Daoy (cell line): ENCODE results near the gene WWP2. TPM values are rescaled to one million over a fixed set of nuclear protein-coding genes. Genes with fewer than 3 reads are reported as not detected.

Experiments
- DNase-seq: peaks from one replicate; pipeline ENCODE4 v3.0.0-alpha.2; 2015; ENCODE audit warnings: low read depth
- total RNA-seq: library from RNA; depleted of rRNA; stranded (reverse); fragments of >200 nt; shearing (Covaris generic); gene quantifications from 2 replicates; pipeline ENCODE4 v1.2.3, GENCODE V29; 2014

WWP2 gene
- total RNA-seq, 1 experiment from 2014 or later, result 15.7 TPM

DNA sequence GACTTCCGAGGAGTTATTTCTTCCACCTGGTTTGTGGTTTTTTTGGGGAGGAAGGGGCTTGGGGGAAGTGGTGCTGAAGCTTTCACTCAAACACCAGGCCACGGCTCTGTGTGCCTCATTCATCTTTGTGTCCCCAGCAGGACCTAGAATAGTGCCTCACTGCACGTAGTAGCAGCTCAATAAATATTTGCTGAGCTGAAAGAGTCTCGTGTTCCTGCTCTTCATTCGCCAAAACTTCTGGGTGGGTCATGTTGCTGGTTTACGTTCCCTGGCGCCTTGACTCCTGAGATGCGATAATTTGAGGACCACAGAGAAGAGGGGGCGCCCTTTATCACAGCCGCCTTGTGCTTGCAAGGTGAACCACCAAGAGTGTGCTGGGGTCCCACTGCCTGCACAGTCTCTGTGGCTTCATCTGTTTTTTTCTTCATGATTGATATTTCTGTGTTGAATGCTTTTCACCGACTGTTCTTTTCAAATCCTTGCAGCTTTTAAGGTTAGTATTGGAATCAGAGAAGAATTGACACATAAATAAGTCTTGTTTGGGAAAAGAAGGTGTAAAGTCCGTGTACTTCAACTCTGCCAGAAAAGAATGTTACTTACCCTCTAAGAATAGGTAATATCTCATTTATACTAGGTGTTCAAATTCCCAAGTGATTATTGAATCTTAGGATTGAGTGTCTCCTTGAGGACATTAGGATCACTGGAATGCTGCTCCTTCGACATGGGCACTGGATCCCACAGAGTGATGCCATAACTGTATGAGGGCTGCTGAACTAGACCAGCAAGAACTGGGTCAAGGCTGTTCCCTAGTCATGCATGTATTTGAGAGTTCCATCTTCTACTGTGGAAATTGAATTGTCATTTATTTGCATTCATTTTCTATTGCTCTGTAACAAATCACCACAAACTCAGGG is 96.3 kb downstream of the WWP2 start:
- no peak for DNase-seq

DNA sequence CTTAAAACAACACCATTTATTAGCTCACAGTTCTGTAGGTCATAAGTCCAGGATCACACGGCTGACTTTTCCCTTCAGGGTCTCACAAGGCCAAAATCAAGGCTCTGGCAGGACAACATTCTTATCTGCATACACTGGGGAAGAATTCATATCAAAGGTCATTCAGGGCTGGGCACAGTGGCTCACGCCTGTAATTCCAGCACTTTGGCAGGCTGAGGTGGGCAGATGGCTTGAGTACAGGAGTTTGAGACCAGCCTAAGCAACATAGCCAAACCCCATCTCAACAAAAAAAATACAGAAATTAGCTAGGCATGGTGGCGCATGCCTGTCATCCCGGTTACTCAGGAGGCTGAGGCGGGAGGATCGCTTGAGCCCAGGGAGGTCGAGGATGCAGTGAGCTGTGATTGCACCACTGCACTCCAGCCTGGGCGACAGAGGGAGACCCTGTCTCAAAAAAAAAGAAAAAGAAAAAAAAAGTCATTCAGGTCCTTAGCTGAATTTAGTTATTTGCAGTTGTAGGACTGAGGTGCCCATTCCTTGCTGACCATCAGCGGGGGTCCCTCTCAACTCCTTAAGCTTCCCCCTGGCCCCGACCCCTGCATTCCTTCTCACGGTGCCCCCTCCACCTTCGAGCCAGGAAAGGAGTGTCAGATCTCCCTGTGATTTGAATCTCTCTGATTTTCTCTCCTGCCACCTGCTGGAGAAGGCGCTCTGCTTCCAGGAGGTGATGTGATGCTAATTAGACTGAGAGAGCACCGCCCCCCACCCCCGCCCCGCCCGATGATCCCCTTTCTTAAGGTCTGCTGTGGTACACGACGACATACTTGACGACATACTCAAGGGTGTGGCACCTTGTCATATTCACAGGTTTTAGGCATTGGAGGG is 97.2 kb downstream of the WWP2 start:
- DNase-seq, result peak; percentile 10

DNA sequence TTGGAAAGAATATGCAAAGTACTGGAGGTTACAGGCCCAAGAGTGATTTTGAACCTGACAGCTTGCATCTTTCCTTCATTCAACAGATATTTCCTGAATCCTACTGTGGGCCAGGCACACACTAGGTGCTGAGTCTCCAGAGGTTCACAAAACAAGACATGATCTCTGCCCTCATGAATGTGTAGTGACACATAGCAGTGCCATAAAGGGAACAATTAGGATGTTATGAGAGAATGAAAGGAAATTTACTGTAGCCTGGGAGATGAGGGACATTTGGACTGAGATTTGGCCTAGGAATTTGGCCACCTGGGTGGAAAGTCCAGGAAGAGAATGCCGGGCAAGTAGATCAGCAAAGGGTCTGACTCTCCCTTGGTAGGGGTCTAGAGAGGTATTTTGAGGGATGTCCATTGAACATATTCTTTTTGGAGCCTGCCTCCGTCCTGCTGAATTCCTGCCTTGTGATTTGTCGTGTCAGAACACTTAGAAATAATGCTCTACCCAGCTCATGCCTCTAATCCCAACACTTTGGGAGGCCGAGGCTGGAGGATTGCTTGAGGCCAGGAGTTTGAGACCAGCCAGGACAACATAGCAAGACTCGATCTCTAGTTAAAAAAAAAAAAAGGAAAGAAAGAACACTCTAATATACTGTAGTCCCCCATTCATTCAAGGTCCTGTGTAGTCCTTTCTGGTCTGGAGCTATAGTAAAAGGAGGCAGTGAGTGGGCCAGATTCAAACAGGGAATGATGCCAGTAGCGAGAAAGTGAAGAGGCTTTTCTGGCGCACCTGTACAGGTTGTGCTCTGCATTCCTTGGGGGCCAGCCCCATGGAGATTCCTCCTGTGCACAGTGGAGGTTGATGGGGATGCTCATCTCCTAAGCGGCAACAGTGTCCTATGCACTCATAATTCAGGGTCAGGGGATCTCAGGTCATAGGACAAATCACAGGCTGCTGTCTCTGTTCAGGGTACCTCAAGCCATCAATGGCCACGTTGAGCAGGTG is 98.4 kb downstream of the WWP2 start:
- no peak for DNase-seq

DNA sequence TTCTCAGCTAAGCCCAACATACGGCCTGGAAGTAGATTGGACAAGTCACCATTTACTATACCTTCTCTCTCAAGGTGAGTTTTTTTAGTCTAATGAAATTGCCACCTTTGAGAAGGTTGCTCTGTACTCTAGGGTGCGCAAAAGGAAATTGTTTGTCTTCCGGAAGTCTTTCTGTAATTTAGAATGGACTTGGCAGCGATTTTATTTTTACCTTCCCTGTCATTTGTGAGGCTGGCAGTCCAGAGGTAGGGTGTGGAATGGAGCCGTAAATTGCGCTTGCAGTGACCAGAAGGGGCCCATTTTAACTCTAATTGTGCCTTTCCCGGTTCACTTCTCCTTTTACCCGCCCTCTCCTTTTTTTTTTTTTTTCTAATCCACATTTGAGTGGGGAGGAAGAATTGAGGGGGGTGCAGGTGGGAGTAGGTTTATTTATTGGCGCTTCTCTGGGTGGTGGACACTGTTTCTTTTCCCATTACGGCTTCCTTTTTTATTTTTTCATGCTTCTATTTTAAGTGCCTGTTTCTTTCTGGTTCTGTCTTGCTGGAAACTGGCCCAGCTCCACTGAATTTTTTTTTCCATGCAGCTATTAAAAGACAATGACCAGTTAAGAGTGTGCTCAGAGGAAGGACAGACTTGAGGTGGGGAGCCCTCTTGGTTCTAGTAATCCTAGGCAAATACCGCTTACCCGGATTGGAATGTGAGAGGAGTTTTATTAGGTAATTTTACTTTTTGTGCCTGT is 99.3 kb downstream of the WWP2 start:
- no peak for DNase-seq

DNA sequence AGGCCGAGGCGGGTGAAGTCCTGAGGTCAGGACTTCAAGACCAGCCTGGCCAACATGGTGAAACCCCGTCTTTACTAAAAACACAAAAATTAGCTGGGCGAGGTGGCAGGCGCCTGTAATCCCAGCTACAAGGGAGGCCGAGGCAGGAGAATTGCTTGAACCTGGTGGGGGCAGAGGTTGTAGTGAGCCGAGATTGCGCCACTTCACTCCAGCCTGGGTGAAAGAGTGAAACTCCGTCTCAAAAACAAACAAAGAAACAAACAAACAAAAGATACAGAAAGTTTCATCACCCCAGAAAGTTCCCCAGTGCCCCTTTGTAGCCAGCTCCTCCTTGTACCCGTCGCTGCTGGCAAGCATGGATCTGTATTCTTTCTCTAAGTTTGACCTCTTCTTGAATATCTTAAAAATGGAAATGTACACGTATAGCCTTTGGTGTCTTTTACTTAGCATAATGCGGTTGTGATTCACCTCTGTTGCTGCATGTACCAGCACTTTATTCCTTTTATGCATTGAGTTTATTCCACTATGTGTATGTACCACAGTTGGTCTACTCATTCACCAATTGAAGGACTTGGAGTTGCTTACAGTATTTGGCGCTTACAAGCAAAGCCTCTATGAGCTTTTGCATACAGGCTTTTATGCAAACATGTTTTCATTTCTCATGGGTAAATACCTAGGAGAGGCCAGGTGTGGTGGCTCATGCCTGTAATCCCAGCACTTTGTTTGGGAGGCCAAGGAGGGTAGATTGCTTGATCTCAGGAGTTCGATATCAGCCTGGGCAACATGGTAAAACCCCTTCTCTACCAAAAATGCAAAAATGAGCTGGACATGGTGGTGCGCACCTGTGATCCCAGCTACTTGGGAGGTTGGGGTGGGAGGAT is 101.5 kb downstream of the WWP2 start:
- no peak for DNase-seq

DNA sequence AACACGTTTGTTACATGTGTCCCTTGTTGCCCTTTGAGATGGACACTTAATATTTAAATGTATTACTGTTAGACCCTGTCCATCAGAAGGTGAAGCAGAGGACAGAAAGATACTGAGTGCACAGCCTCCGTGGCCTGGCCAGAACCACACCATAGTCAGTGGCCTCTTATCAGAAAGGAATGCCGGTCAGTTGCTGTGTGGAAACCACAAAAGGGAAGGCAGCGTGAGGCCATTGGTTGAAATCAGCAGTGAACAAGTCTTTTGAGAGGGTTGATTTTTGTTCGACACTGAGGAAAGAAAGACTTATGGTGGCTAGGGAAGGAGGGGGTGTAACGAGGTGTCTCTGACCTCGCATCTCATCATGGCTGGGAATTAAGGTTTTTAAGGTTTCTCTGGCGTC is 103.6 kb downstream of the WWP2 start:
- DNase-seq, result peak; percentile 59

DNA sequence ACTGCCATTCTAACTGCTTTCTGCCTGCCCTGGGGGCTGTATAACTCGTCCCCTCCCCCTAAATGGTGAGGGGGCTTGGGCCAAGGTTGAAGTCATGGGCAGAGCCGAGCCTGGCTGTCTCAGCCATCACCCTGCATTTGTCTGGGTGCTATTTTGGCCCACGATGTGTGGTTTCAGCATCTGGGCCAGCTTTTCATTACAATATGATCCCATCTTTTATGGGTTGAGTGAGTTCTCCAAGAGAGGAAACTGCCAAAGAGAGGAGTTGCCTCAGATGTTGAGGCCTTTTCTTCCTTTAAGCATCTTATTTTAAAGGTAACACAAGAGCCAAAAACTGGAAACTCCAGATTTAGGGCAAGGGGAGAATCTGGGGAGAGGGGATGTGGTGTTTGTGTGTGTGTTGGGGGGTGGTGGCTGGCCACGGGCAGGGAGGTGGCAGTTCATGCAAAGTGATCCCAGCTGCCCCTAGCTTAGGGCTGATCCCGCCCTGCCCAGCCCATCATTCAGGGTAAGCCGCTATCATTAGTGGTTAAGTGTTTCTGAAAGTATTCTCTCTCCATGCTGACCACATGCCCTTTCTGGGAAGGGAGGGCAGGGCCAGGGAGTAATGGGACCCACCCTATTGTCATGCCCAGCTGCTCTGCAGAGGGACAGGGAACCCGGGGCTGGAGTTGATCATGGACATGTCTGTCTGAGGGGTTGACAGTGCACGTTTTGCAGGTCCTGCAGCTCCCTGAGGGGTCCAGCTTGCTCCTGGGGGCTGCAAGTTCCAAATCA is 105.8 kb downstream of the WWP2 start:
- DNase-seq, result no peak

DNA sequence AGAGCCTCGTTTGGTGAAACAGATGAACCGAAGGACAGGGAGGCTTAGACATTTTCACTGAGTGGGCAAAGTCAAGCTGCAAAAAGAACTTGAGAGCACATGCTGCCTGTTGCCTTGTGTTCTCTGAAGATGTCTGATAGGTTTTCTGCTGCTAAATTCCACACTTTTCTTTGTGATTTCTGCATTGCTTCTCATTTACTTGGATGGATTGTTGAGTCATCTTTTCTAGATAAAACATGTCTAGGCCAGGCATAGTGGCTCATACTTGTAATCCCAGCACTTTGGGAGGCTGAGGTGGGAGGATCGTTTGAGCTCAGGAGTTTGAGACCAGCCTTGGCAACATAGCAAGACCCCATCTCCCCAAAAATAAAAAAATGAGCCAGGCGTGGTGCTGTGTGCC is 108.6 kb downstream of the WWP2 start:
- DNase-seq, result no peak

DNA sequence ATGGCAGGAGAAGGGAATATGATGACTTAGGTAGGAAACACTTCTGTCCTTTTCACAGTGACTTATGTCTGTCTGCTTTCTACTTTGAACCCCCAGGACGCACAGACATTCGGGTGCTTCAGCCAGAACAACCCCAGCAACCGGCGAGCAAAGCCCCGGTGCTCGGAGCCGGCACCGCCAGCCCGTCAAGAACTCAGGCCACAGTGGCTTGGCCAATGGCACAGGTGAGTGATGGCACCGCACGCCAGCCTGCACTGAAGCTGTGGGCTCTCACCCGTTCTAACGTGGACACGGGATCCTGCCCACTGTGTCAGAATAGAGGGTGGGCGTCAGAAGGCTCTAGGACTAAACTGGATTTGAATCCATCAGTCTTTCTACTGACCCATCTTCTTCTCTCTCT is 109.6 kb downstream of the WWP2 start:
- DNase-seq, result no peak

DNA sequence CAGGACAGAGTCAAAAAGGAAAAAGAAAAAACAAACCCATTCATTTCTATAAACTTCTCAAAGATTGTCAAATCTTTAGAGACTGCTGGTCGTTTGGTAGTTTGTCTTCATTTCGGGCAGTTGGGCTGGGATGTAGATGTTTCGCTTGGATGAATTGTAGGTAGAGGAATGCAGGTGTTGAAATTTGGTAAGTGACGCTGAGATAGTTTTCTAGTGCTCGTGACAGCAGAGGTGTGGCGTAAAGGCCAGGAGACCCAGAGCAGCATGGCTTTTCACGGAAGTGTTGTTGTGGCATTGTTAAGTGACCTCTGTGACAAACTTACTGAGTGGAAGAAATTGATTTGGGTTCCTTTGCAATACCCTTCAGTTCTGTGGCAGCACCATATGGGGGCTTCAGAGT is 110.8 kb downstream of the WWP2 start:
- DNase-seq, result no peak

DNA sequence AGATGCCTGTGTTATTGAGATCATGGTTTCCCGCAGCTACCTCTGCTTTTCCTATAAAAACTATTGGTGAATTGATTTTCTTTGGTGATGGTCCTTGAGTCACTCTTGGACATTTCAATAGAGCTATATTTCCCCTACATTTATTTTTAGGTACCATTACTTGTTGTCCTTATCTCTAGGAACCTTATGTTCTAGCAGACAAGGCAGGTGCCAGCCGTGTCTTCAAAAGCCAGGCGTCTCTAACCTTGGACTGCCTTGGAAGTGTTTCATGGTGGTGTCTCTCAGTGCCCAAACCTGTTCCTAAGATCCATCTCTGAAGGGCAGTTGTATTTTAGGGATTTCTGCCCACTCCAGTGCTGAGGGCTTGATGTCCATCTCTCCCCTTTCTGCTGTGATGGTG is 111.7 kb downstream of the WWP2 start:
- DNase-seq, result no peak

DNA sequence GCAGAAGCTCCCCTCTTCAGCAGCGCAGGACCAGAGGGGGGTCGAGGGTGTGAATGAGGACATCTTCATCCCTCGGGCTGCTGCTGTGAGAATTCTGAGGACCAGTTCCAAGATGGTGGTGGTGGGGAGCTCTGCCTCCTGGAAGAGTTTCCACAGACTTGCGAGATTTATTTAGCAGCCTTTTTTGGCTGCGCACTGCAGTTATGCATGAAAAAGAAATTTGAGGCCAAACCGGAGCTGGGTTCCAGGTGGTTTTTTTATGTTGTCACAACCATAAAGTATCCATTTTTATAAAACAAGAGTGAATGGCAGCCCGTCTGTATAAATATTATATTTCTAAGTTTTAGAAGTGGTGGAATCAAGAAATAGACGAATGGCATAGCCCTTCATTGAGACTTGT is 112.1 kb downstream of the WWP2 start:
- DNase-seq, result no peak

DNA sequence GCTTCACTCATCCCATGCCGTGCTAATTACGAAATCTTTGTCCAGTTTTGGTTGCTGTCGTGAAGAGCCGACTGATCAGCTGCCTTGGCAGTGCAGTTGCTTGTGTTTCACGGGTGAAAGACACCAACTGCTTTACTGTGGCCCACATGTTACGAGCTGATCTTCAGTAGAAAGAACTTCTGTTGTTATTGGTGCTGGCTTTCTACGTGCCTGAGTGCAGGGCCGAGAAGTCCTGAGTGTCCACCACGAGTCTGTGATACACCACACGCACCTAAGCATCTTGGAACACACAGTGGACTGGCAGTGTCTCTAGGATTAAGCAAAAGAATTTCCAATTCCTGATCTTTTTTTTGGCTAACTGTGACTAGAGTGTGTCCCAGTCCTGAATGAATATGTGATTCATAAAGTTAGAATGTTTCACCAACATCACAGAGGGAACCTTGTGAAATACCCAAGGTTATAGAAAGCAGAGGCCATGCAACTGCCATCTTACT is 118.6 kb downstream of the WWP2 start:
- DNase-seq, result no peak

DNA sequence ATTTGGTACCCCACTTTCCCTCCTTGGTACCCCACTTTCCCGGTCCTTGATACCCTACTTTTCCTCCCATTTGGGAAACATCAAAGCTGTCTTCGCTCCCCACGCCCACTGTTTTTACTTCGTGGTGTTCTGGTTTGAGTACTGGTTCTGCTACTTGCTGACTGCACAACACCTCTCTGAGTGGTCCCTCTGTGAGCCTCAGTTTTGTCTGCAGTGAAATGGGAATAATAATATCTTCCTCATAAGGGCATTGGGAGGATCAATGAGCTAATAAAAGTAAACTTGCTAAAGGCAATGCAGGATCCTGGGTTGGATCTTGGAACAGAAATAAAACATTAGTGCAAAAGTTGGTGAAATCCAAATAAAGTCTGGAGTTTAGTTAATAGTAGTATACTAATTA is 119.0 kb downstream of the WWP2 start:
- no peak for DNase-seq

DNA sequence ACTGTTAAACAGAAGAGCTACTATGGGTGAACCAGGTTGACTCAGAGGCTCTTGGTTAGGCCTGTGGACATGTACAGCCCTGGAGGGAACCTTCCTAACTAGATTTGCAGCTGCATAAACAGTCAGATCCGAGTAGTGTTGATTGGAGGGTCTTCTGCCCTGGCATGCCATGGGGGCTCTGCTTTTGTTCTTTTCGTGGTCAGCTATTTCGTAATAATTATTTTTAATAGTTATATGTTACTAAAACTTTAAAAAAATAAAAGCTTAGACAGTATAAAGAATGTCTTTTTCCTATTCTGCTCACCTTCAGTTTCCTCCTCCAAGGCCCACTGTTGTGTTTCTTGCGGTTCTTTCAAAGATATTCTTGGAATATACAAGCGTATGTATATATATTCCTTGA is 121.6 kb downstream of the WWP2 start:
- DNase-seq, result no peak

DNA sequence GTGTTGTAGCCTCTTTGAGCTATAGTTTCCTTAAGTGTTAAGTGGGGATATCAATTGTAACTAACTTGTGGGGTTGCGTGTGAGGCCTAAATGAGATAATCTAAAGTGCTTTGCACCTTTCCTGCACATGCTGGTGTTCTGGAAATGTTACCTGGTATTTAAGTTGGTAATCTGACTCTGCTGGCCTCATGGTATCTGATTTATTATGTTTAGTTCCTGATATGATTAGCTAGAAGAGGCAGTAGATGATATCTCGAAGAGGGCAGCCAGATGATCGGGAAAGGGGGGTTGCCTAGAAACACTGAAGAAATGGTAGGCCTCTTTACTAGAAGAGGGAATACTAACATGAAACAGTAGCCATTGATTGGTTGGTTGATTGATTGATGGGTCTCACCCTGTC is 123.6 kb downstream of the WWP2 start:
- DNase-seq, result no peak

DNA sequence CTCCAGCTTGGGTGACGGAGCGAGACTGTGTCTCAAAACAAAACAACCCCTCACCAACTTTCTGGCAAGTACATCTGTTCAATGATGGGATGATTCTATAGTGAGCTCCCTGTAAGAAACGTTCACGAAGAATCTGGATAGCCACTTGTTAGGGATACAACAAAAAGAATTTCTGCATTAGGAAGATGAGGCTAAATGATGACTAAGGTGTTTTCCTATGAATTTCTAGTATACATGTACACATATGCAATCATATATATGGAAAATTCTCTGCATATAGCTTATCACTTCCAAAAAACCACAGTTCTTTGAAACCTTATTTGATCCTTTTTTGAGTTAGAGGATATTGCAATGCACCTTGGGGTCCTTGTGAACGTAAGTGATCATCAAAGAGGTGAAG is 124.6 kb downstream of the WWP2 start:
- no peak for DNase-seq

DNA sequence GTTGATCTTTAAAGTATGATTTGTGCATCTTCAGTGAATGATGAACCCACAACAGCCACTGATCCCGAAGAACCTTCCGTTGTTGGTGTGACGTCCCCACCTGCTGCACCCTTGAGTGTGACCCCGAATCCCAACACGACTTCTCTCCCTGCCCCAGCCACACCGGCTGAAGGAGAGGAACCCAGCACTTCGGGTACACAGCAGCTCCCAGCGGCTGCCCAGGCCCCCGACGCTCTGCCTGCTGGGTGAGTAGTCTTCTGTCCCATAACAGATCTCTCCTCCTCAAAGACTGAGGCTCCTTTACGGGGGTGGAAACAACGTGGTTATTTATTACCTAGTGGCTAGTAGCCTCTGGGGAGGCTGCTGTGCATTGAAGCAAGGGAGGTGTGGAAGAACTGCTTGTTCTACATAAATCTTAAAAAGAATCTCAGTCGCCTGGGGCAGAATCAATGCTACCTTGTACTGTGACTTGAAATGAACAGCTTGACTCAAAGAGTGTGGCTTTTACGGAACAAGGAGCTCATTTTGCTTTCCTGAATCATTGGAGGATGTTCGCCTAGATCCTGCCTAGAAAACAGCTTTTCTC is 126.0 kb downstream of the WWP2 start:
- DNase-seq, result no peak
